DOHH2 (cell line): ENCODE data around the gene TMEM95.

Source experiments
- H3F3A ChIP-seq: fragments of 200-600 bp; sonication (generic), shearing (Covaris generic); 2 replicates; pipeline ENCODE4 v1.6.0; 2016; ENCODE audit warnings: antibody characterized with exemption, mild to moderate bottlenecking; ENCODE audit not compliant: control insufficient read depth, insufficient read depth
- H3K27ac ChIP-seq: fragments of 200-600 bp; sonication (generic); 2 replicates; pipeline ENCODE4 v1.5.1; 2014; ENCODE audit warnings: low read depth, mild to moderate bottlenecking, low read length, moderate library complexity
- H3K27me3 ChIP-seq: fragments of 200-600 bp; sonication (generic); 2 replicates; pipeline ENCODE4 v1.6.1; 2014; ENCODE audit warnings: mild to moderate bottlenecking, low read length, mixed read lengths; ENCODE audit not compliant: control insufficient read depth
- H3K36me3 ChIP-seq: fragments of 200-600 bp; sonication (generic); 2 replicates; pipeline ENCODE4 v1.6.1; 2014; ENCODE audit warnings: mild to moderate bottlenecking, low read length, moderate library complexity, mixed read lengths; ENCODE audit not compliant: control insufficient read depth
- H3K4me1 ChIP-seq: fragments of 200-600 bp; sonication (generic); 2 replicates; pipeline ENCODE4 v1.6.1; 2014; ENCODE audit warnings: mild to moderate bottlenecking, low read length, mixed read lengths; ENCODE audit not compliant: control insufficient read depth
- H3K4me2 ChIP-seq: fragments of 200-600 bp; sonication (generic); 2 replicates; pipeline ENCODE4 v1.6.0; 2014; ENCODE audit warnings: mild to moderate bottlenecking, low read length, moderate library complexity
- H3K4me3 ChIP-seq: fragments of 200-600 bp; sonication (generic); 2 replicates; pipeline ENCODE4 v1.5.1; 2014; ENCODE audit warnings: mild to moderate bottlenecking, low read length, mixed read lengths
- H3K79me2 ChIP-seq: fragments of 200-600 bp; sonication (generic); 2 replicates; pipeline ENCODE4 v1.6.1; 2014; ENCODE audit warnings: mild to moderate bottlenecking, low read length, mixed read lengths; ENCODE audit not compliant: control insufficient read depth
- H3K9me2 ChIP-seq: fragments of 200-600 bp; sonication (generic); replicated peaks from 2 replicates; pipeline ENCODE4 v1.6.1; 2014; ENCODE audit warnings: mild to moderate bottlenecking, low read length, mixed read lengths; ENCODE audit not compliant: control insufficient read depth
- H3K9me3 ChIP-seq: fragments of 200-600 bp; sonication (generic); 2 replicates; pipeline ENCODE4 v1.6.1; 2014; ENCODE audit warnings: antibody characterized with exemption, low read length, mixed read lengths; ENCODE audit not compliant: control insufficient read depth, insufficient read depth
- H4K20me1 ChIP-seq: fragments of 200-600 bp; sonication (generic); 2 replicates; pipeline ENCODE4 v1.6.0; 2014; ENCODE audit warnings: low read depth, mild to moderate bottlenecking, antibody characterized with exemption, low read length, moderate library complexity; ENCODE audit not compliant: control insufficient read depth, insufficient read depth
- EZH2phosphoT487 ChIP-seq: fragments of 200-600 bp; sonication (generic); IDR thresholded peaks from 2 replicates; pipeline ENCODE4 v1.6.1; 2017; ENCODE audit warnings: borderline replicate concordance, mild to moderate bottlenecking, antibody characterized with exemption, low read length, moderate library complexity, mixed read lengths
- TF ChIP-seq, protein P1 (sequence below): fragments of 200-600 bp; sonication (generic); IDR thresholded peaks from one replicate; pipeline ENCODE4 v1.5.1; 2014; ENCODE audit warnings: antibody characterized with exemption, mild to moderate bottlenecking, low read depth, low read length; ENCODE audit not compliant: poor library complexity, severe bottlenecking

The TMEM95 gene, protein sequence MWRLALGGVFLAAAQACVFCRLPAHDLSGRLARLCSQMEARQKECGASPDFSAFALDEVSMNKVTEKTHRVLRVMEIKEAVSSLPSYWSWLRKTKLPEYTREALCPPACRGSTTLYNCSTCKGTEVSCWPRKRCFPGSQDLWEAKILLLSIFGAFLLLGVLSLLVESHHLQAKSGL

DNA sequence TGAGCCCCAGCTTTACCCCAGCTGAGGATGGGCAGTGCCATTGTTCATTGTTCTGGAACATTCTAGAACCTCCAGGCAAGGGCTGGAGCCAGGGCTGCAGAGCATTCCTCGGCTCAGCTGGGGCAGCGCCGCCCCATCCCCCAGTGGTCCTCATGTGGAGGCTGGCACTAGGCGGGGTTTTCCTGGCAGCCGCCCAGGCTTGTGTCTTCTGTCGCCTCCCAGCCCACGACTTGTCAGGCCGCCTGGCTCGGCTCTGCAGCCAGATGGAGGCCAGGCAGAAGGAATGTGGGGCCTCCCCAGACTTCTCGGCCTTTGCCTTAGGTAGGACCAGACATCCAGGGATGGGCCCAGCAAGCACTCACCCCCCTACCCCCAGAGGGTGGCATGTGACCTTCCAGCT is at the start of gene TMEM95:
TMEM95 (plus strand) TSS at position 104 of the 400 bp plus-strand sequence; CDS start at position 153, 49 bp downstream.
- H3K4me3 ChIP-seq, result no peak within 1 kb of the TSS
- H3F3A ChIP-seq, result 0 out of 2 replicates have a peak, but pooled peaks cover 3% of the 10 kb centered on the region
- no peaks in the 10 kb centered on the region for H3K9me3 ChIP-seq
- no peak within 1 kb of the TSS for H3K4me2 ChIP-seq
- TF ChIP-seq, protein P1, sequence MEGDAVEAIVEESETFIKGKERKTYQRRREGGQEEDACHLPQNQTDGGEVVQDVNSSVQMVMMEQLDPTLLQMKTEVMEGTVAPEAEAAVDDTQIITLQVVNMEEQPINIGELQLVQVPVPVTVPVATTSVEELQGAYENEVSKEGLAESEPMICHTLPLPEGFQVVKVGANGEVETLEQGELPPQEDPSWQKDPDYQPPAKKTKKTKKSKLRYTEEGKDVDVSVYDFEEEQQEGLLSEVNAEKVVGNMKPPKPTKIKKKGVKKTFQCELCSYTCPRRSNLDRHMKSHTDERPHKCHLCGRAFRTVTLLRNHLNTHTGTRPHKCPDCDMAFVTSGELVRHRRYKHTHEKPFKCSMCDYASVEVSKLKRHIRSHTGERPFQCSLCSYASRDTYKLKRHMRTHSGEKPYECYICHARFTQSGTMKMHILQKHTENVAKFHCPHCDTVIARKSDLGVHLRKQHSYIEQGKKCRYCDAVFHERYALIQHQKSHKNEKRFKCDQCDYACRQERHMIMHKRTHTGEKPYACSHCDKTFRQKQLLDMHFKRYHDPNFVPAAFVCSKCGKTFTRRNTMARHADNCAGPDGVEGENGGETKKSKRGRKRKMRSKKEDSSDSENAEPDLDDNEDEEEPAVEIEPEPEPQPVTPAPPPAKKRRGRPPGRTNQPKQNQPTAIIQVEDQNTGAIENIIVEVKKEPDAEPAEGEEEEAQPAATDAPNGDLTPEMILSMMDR, result no peak
- no peak for TF ChIP-seq EZH2phosphoT487
- H3K9me2 ChIP-seq, result no peaks in the 10 kb centered on the region
- peaks cover 23% of the 10 kb centered on the region for H3K4me1 ChIP-seq
- H3K36me3 ChIP-seq, result peaks cover 5% of the 10 kb centered on the region
- H3K27ac ChIP-seq, result no peak within 1 kb of the TSS
- no peaks in the 10 kb centered on the region for H3K79me2 ChIP-seq
- H3K27me3 ChIP-seq, result no peaks in the 10 kb centered on the region
- H4K20me1 ChIP-seq, result no peaks in the 10 kb centered on the region

DNA sequence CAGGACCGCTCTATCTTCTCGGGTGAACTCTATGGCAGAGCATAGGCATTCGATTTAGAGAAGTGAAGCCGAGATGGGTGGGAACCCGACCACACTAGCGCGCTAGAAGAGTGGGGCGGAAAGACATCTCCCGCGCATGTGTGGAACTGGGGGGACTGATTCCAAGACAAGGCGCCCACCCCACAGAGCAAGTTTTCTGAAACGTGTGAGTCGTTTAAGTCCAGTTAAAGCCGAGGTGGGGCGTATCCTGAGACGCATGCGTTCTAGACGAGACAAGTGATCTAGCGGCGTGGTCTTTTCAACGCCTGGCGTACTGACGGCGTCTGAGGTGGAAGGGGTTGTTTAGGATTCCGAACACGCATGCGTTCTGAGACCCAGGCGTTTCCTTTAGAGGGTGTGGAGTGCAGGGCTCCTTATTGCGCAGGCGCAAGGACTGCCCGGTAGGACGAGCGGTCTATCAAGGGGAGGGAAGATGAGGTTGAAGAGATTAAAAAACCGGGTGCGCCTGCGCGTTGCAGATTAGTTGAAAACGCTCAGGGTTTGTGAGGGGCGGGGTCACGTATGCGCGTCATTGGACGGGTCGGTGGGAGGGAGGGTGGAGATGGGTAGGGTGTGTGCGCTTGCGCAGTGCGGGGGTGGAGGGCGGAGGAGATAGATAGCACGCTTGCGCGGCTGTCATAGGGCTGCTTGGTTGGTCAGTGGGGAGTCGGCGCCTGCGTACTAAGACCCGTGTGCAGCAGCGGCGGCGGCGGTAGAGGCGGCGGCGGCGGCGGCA is 47.9 kb upstream of the TMEM95 start, which contains the start of gene EIF5A:
EIF5A (plus strand) TSS at position 718 of the 775 bp plus-strand sequence. CDS start 2,008 bp downstream, outside the sequence.
- Histone ChIP-seq H3K9me2 (no peaks in the 10 kb centered on the region), H3K9me3 (no peaks in the 10 kb centered on the region), H3K4me3 (peak within 1 kb of the TSS; percentile 84), H3K27me3 (no peaks in the 10 kb centered on the region), H3K4me1 (peaks cover 30% of the 10 kb centered on the region), H3K27ac (peak within 1 kb of the TSS; percentile 87), H3K4me2 (peak within 1 kb of the TSS; percentile 73), H3K36me3 (peaks cover 45% of the 10 kb centered on the region), H3K79me2 (peaks cover 44% of the 10 kb centered on the region), H3F3A (peaks cover 41% of the 10 kb centered on the region), H4K20me1 (peaks cover 21% of the 10 kb centered on the region)
- no peak for TF ChIP-seq EZH2phosphoT487
- TF ChIP-seq, protein P1, result no peak

DNA sequence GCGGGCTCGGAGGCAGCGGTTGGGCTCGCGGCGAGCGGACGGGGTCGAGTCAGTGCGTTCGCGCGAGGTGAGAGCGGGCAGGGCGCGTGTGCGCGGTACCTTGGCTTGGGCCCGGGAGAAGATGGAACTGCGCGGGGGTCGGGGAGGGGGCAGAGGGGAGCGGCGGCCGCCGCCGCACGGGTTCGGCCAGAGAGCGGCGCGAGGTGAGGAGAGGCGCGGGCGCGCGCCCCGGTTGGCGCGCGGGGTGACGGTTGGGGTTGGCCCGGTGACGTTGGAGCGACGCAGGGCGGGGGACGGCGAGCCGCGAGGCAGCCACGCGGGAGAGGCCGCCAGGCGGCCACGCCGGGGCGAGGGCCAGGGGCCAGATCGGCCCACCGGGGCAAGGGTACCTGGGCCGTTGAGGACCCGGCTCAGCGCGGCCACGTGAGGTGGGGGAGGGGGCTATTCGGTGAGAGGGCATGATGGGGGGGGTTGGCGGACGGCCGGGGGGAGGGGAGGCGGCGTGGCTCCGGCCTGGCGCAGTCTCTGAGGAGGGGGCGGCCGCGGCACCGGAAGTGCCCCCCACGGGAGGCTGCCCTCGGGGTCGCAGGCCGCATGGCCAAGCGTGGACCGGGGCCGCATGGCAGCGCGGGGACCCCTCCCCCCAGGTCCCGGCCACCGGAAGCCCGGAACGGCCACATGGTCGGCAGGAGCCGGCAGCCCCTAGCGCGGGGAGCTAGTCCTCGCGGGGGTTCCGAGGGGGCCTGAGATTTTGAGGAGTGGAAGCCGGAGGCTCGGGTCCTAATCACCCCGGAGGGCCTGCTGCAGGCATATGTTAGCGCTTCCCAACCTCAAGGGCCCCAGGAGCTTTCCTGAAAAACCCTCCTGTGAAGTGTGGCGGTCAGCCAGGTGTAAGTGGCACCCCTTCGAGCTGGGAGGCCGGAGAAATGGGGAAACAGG is 47.0 kb upstream of the TMEM95 start:
- no peaks in the 10 kb centered on the region for H3K9me3 ChIP-seq
- peaks cover 50% of the 10 kb centered on the region for H3F3A ChIP-seq
- H3K4me2 ChIP-seq, result peak overlapping the region; percentile 73
- peaks cover 49% of the 10 kb centered on the region for H3K79me2 ChIP-seq
- TF ChIP-seq EZH2phosphoT487, result no peak
- TF ChIP-seq, protein P1, result no peak
- H4K20me1 ChIP-seq, result peaks cover 28% of the 10 kb centered on the region
- peaks cover 36% of the 10 kb centered on the region for H3K4me1 ChIP-seq
- H3K36me3 ChIP-seq, result peaks cover 54% of the 10 kb centered on the region
- H3K9me2 ChIP-seq, result no peaks in the 10 kb centered on the region
- peak overlapping the region; percentile 87 for H3K27ac ChIP-seq
- H3K4me3 ChIP-seq, result peak overlapping the region; percentile 84
- no peaks in the 10 kb centered on the region for H3K27me3 ChIP-seq
